Regular cardiac myocyte (primary cell): ENCODE data around the gene SYPL2. TPM values are rescaled to one million over a fixed set of nuclear protein-coding genes. Genes with fewer than 3 reads are reported as not detected.

Experiments
- total RNA-seq: library from RNA; depleted of rRNA; stranded (reverse); fragments of >200 nt; gene quantifications from 2 replicates; pipeline ENCODE4 v1.2.3, GENCODE V29; 2014

Gene SYPL2
- total RNA-seq = 0.19 and 0.56 TPM in 2 replicates

GRCh38 chr1:109466452-109467300 is at the start of gene SYPL2:
TSS of gene SYPL2 (plus strand) at chr1:109466546. CDS start at chr1:109466844, 298 bp downstream.

GRCh38 chr1:109426281-109427170 is 39.8 kb upstream of the SYPL2 start, which contains the start of gene PSMA5:
TSS of gene PSMA5 (minus strand) at chr1:109426448. CDS start at chr1:109426330, 118 bp downstream.

GRCh38 chr1:109483672-109484518 is 17.5 kb downstream of the SYPL2 start, which contains the start of gene ATXN7L2:
TSS of gene ATXN7L2 (plus strand) at chr1:109483905. CDS start at chr1:109483954, 49 bp downstream.

GRCh38 chr1:109493805-109494539 is 27.6 kb downstream of the SYPL2 start, which contains the start of gene CYB561D1:
TSS of gene CYB561D1 (plus strand) at chr1:109494094. CDS start at chr1:109494140, 46 bp downstream.

GRCh38 chr1:109509176-109510134 is 43.1 kb downstream of the SYPL2 start, which contains the start of gene AMIGO1:
TSS of gene AMIGO1 (minus strand) at chr1:109509727. CDS start at chr1:109508912, 815 bp downstream.

Other genes starting within 250 kb of the SYPL2 start
- gene CELSR2, start 217.0 kb upstream of the SYPL2 start, total RNA-seq = 0.96 and 2.5 TPM in 2 replicates
- gene PSRC1, start 183.4 kb upstream of the SYPL2 start, total RNA-seq = 3.4 and 15.9 TPM in 2 replicates
- not detected in 2 replicates for gene MYBPHL, start 159.5 kb upstream of the SYPL2 start, total RNA-seq
- 7.3 and 24.2 TPM in 2 replicates for gene SORT1, start 68.6 kb upstream of the SYPL2 start, total RNA-seq
- gene PSMA5, start 40.1 kb upstream of the SYPL2 start, total RNA-seq = 35.8 and 62.7 TPM in 2 replicates
- 2.1 and 2.5 TPM in 2 replicates for gene ATXN7L2, start 17.4 kb downstream of the SYPL2 start, total RNA-seq
- 5.8 and 6.2 TPM in 2 replicates for gene CYB561D1, start 27.5 kb downstream of the SYPL2 start, total RNA-seq
- 0.58 and 1.7 TPM in 2 replicates for gene AMIGO1, start 43.2 kb downstream of the SYPL2 start, total RNA-seq
- gene GPR61, start 73.3 kb downstream of the SYPL2 start, total RNA-seq = under 0.01 TPM in 1 of 2 replicates, not detected in the other
- gene GNAI3, start 82.1 kb downstream of the SYPL2 start, total RNA-seq = 15.2 and 19.9 TPM in 2 replicates
- under 0.01 TPM in 2 replicates for gene GNAT2, start 153.1 kb downstream of the SYPL2 start, total RNA-seq
- 84.5 and 98.4 TPM in 2 replicates for gene AMPD2, start 153.3 kb downstream of the SYPL2 start, total RNA-seq
- gene GSTM4, start 189.6 kb downstream of the SYPL2 start, total RNA-seq = 3.5 and 7.9 TPM in 2 replicates
- 5.4 and 17.5 TPM in 2 replicates for gene GSTM2, start 201.5 kb downstream of the SYPL2 start, total RNA-seq
- gene GSTM1, start 221.3 kb downstream of the SYPL2 start, total RNA-seq = 7.0 TPM in 1 of 2 replicates, not detected in the other
- 0.19 and 3.9 TPM in 2 replicates for gene GSTM5, start 245.7 kb downstream of the SYPL2 start, total RNA-seq